A172 (cell line): ENCODE measurements around the gene PALS1. TPM values are rescaled to one million over a fixed set of nuclear protein-coding genes. Genes with fewer than 3 reads are reported as not detected.

ENCODE experiments used
- DNase-seq: peaks from one replicate; pipeline ENCODE4 v3.0.0-alpha.2; 2015; ENCODE audit warnings: low spot score
- total RNA-seq: library from RNA; depleted of rRNA; stranded (reverse); fragments of >200 nt; shearing (Covaris generic); gene quantifications from 2 replicates; pipeline ENCODE4 v1.2.3, GENCODE V29; 2014; rRNA removed

PALS1 gene
- 66.4 and 72.8 TPM in 2 replicates for total RNA-seq

DNA sequence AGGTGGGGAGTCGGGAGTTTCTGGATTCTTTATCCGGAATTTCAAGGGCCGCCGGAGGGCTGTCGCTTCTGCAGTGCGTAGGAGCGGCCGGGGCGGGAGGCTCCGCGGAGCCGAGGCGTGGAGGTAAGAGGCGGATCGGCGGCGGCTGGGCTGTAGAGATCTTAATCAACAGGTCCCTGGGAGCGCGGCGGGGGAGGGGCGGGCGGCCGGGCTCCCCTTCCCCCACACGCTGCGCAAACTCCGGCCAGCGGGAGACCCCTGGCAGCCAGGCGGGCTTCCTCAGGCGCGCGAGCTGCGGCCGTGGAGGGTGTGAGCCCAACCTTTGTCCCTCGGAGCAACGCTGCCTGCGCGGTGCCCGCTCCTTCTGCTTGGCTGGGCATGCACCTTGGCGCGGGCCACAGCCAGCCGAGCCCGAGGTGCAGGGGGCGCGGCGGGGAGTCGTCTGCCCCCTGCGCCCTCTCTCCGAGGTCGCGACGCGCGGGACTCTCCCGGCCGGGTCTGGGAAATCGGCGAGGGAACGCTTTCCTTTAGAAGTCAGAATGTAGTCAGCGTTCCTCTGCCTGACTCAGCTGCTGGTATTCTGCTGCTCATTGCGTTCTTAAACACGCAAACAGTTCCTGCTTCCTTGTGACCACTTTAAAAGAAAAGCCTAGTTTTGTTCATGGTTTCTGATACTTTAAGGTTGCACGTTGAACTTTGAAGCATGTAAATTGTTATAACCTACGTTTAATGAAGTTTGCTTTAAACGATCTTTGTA lies at the start of gene PALS1:
Gene PALS1 (plus strand): TSS at position 25 of the 757 bp plus-strand sequence. CDS start 37,736 bp downstream, outside the sequence.
- peak; percentile 62 for DNase-seq

- no peak for DNase-seq
Observed at GRCh38 chr14:67191768-67192290, 49.4 kb upstream of the PALS1 start.

DNA sequence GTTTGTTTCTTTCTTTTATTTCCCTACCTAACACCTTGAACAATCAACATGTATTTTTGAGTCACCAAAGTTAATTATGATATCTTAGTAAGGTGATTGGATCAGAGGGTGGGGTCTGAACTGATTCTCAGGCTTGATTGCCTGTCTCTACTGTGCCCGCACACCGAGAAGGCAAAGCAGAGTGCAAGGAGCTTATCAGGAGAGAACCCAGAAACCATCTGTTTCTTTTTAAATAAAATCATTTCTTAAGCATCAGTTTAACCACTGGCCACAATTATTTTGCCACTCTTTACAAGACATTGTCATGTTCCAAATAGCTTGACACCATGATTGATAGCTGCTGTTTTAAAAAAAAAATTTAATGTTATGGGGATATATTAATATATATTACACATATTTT lies 48.9 kb upstream of the PALS1 start:
- DNase-seq, result no peak

DNA sequence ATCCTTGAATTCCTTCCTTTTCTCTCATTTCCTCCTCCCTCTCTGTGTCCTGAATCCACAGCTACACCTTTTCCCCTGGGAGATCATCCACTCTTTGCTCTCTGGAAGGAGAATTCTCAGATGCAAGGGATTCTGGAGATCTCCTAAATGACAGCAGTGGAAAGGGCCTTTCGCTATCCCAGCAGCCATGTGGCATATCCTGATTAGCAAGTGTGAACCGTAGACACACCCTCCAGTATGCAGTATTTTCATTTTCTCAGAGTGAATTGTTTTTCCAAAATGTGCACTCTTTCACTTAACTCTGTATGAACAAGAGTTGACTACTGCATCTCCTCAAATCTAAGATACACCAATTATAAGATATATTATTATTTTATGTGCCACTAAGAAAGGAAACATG lies 46.0 kb upstream of the PALS1 start:
- no peak for DNase-seq

DNA sequence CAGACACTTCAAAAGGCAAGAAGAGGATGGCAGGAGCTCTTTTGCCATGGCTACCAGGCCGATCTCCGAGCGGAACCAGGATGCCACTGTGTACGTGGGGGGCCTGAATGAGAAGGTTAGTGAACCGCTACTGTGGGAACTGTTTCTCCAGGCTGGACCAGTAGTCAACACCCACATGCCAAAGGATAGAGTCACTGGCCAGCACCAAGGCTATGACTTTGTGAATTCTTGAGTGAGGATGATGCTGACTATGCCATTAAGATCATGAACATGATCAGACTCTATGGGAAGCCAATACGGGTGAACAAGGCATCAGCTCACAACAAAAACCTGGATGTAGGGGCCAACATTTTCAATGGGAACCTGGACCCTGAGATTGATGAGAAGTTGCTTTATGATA lies 42.2 kb upstream of the PALS1 start:
- DNase-seq, result no peak

- DNase-seq, result no peak
Observed at GRCh38 chr14:67207810-67208209, 33.4 kb upstream of the PALS1 start.

- DNase-seq, result no peak
Observed at GRCh38 chr14:67218126-67218525, 23.1 kb upstream of the PALS1 start.

DNA sequence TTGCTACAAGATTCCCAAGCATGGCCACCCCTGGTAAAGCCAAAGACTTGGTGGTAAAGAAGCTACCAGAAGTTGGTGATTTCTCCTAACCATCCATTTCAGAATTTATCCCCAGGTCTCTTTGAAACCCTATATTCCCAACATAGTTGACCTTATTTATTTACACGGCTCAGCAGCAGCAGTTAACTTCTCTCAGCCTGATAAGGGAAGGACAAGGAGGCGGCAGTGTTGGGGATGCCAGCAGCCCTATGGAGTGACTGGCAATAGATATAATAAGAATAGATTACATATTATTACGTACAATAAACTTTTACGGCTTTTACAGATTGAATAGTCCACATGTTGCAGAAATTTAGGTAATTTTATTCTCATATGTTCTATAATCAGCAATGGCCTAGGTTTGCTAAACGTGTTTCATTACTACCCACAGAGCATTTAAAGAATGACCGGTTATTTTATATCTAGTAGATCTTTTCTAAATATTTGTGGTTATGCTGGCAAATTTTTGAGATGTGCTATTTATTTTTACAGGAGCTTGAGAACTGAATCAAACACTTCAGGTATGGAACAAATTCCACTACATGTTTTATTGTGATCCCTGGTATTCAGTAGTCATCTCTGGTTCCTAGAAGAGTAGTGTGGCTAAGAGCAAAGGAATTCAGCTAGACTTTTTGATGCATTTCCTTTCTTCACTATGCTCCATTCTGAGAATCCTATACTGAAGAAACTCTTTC lies 19.8 kb upstream of the PALS1 start:
- peak; percentile 91 for DNase-seq

GRCh38 chr14:67221982-67222328 lies 19.3 kb upstream of the PALS1 start:
- no peak for DNase-seq

- no peak for DNase-seq
Observed at GRCh38 chr14:67225523-67225922, 15.7 kb upstream of the PALS1 start.

- DNase-seq, result peak; percentile 44
Observed at GRCh38 chr14:67228325-67228984, 12.8 kb upstream of the PALS1 start.

DNA sequence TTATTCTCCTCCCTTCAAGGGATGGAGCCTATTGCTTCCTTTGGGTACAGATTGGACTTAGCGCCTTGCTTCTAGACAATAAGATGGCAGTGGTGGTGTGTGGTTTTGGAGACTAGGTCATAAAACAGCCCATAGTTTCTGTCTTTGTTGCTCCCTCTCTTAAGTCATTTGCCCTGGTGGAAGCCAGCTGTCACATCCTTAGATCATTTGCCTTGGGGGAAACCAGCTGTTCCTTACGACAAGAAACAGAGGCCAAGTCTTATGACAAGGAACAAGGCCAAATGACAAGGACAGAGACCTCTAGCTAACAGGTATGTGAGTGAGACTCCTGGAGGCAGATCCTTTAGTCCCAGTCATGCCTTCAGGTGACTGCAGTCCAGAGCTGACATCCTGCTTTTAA lies 9.2 kb upstream of the PALS1 start:
- DNase-seq, result no peak

- no peak for DNase-seq
Observed at GRCh38 chr14:67232621-67233020, 8.6 kb upstream of the PALS1 start.

GRCh38 chr14:67237591-67237990 lies 3.6 kb upstream of the PALS1 start:
- no peak for DNase-seq

GRCh38 chr14:67239582-67239981 lies 1.7 kb upstream of the PALS1 start:
- DNase-seq, result no peak

DNA sequence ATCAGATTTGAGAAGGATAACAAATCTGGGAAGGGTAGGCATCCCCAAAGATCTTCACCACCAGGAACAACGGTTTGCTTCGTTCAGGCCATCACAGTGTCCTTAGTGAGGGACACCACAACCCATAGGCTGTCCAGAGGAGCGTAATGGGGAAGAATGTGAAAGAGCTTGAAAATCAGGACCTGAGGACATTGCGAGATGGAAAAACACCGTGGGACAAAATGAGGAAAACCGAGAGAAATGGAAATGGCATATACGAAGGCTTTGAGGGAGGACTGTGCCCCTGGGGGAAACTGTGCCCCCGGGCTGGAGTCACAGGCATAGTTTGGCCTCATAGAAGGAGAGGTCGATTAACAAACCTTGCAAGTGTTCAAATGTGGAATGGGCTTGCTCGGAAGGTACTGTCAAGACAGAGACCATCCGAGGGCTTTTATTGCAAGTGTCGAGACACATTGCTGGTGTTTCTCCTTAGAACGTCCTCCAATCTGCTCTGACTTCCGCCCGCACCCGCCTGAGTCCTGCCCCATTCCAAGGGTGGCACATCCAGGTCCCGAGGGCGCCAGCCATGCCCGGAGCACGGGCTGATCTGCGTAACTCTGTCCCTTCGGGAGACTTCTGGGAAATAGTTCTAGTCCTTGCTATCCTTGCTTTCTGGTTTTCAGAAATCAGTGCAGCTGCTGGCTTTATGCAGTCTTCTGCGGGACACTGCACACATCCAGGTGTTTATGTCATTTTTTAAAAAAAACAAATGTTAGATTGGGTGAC lies 885 bp upstream of the PALS1 start:
- DNase-seq, result no peak

DNA sequence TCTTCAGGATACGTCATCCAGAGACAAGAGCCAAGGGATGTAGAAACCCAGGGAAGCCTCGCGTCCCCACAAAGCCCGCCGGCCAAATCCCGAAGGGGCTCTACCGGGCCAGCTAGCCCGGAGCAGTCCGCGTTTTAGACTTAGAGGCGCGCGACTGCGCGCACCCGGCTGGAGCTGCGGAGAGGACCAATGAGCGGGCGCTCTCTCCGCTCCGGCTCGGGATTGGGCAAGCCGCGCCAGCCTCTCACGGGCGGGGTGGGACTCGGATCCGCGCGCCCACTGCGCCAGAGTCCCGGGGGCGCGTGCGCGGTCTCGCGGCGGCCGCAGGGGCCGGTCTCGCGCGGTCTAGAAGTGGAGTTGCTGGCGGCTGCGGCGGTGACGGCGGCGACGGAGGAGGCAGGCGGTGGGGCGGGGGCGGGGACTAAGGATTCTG lies 241 bp upstream of the PALS1 start:
- DNase-seq, result peak; percentile 89

DNA sequence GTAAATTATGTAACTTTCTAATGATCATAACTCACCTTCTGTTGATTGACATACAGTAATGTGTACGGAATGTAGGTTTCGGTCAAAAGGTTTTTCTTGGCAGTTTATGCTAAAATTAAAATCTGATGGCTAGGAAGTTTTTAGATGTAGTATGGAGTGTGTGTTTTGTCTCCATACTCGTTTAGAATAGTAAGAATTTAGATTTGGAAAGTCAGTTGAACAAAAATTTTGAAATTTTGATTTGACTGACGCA lies 859 bp downstream of the PALS1 start:
- no peak for DNase-seq

DNA sequence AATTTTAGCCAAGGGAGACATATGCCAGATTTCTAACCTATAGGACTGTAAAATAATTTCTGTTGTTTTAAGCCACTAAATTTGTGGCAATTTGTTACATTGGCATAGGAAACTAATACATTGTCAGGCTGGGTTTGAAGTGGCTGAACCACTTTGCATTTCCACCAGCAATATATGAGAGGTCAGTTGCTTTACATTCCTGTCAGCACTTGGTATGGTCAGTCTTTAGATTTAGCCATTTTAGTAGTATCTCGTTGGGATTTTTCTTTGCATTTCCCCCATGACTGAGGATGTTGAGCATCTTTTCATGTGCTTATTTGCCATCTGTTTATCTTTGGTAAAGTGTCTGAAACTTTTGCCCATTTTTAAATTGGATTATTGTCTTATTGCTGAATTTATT lies 3.9 kb downstream of the PALS1 start:
- no peak for DNase-seq

DNA sequence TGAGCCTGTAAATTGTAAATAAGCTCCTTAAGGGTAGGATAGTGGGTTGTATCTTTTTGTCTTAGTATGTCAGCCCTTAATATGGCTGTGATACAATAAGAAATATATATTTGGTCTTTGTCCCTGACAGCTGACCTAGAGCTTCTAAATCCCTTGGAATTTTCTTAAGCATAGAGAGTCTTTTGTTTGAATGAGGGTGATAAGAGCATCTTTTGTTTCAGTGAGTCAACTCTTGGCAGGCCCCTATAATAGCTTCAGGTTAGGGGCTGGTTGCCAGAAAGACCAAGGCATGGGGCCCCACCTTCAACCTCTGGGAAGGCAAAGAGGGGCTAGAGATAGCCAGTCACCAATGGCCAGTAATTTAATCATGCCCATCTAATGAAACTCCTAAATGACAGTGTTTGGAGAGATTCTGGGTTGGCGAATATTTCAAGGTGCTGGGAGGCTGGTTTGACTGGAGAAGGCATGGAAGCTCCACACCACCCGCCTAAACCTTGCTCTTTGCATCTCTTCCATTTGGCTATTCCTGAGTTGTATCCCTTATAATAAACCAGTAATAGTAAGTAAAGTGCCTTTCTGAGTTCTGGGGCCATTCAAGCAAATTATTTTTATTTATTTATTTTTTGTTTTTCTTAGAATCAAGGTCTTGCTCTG lies 10.5 kb downstream of the PALS1 start:
- peak; percentile 76 for DNase-seq

GRCh38 chr14:67253076-67253635 lies 11.9 kb downstream of the PALS1 start:
- no peak for DNase-seq
